Muscle layer of duodenum (tissue), 2 donors: ENCODE results near the gene CARS1.

ENCODE experiments used
- H3K27ac ChIP-seq: one replicate; pipeline ENCODE4 v1.7.0; 2013; ENCODE audit warnings: mild to moderate bottlenecking, low read length
- H3K27me3 ChIP-seq: one replicate; pipeline ENCODE4 v1.7.0; 2013; ENCODE audit warnings: low read depth, mild to moderate bottlenecking, control low read depth, low read length
- H3K36me3 ChIP-seq, 2 donors: one replicate each; pipeline ENCODE4 v1.7.0; 2013; ENCODE audit warnings: low read length in 2 of 2, control low read depth in 1 of 2, mild to moderate bottlenecking in 1 of 2; ENCODE audit not compliant: insufficient read depth in 2 of 2, control insufficient read depth in 1 of 2
- H3K4me1 ChIP-seq, 2 donors: one replicate each; pipeline ENCODE4 v1.7.0; 2013; ENCODE audit warnings: low read length in 2 of 2, mild to moderate bottlenecking in 2 of 2, control low read depth in 1 of 2, moderate library complexity in 1 of 2; ENCODE audit not compliant: insufficient read depth in 2 of 2, control insufficient read depth in 1 of 2
- H3K4me3 ChIP-seq, 2 donors: one replicate each; pipeline ENCODE4 v1.7.0; 2013; ENCODE audit warnings: low read length in 2 of 2, low read depth in 1 of 2, mild to moderate bottlenecking in 1 of 2
- H3K9me3 ChIP-seq, 2 donors: one replicate each; pipeline ENCODE4 v1.7.0; 2013; ENCODE audit warnings: low read length in 2 of 2, control low read depth in 1 of 2, mild to moderate bottlenecking in 1 of 2; ENCODE audit not compliant: control insufficient read depth in 1 of 2
- donor health status: healthy.

CARS1 gene

DNA sequence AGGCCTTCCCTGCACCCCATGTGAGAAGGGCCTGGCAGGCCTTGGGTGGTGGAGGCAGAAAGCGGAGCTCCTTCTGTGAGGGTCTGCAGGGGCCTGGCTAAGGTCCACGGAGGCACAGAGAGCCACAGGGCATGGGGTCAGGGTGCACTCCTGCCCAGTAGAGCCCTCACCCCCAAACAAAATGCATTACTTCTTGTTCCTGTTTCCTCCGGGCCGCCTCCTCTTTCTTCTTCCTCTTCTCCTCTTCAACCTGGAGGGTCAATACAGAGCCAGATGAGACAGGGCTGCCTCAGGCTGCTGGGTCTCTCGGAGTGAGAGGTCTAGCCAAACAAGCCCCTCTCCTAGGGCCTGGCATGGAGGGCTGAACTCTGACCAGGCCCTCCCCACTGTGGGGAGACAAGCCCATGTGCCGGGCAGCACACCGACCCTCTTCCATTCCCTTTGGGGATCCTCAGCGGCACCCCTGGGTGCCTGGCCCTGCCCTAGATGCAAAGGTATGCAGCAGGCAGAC, 54.8 kb downstream of the CARS1 start:
- H3K9me3 ChIP-seq: no peaks in the 10 kb centered on the region
- H3K36me3 ChIP-seq: peaks cover 35 to 59% of the 10 kb centered on the region in 2 donors
- H3K4me1 ChIP-seq: peaks cover 5 to 26% of the 10 kb centered on the region in 2 donors
- H3K4me3 ChIP-seq: no peak overlapping the region
- no peak overlapping the region for H3K27ac ChIP-seq
- no peaks in the 10 kb centered on the region for H3K27me3 ChIP-seq

DNA sequence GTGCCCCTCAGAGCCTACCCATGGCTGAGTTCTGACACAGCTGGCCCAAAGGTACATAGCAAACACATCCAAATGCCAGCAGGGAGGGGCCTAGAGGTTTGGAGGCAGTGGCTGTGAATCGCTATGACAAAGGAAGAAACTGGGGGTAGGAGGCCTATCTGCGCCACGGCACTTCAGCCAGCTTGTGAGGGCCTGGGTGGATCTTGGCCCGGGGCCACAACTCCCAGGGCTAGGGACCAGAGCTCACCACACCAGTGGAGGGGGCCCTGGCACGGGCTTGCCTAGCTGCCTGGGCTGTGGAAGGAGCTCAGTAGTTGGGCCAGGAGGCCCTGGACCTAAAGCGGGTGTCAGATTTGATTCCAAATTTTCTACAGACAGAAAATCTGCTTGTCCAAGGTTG, 55.7 kb downstream of the CARS1 start:
- Histone ChIP-seq H3K27me3 (no peaks in the 10 kb centered on the region), H3K36me3 (peaks cover 35 to 58% of the 10 kb centered on the region in 2 donors), H3K4me1 (peaks cover 5 to 26% of the 10 kb centered on the region in 2 donors), H3K27ac (no peak overlapping the region), H3K9me3 (no peaks in the 10 kb centered on the region), H3K4me3 (no peak overlapping the region)

GRCh38 chr11:3000032-3000961, 56.9 kb downstream of the CARS1 start:
- Histone ChIP-seq H3K9me3 (no peaks in the 10 kb centered on the region), H3K4me3 (no peak overlapping the region), H3K4me1 (peaks cover 5 to 26% of the 10 kb centered on the region in 2 donors), H3K27ac (peak overlapping the region; percentile 48), H3K27me3 (no peaks in the 10 kb centered on the region), H3K36me3 (peaks cover 35 to 47% of the 10 kb centered on the region in 2 donors)

GRCh38 chr11:2999464-2999998, 57.7 kb downstream of the CARS1 start:
- H3K9me3 ChIP-seq: no peaks in the 10 kb centered on the region
- no peak overlapping the region for H3K27ac ChIP-seq
- H3K36me3 ChIP-seq: peaks cover 32 to 45% of the 10 kb centered on the region in 2 donors
- H3K27me3 ChIP-seq: no peaks in the 10 kb centered on the region
- peaks cover 5 to 26% of the 10 kb centered on the region in 2 donors for H3K4me1 ChIP-seq
- H3K4me3 ChIP-seq: no peak overlapping the region

- Histone ChIP-seq H3K4me1 (peaks cover 5 to 26% of the 10 kb centered on the region in 2 donors), H3K9me3 (no peaks in the 10 kb centered on the region), H3K27ac (no peak overlapping the region), H3K4me3 (no peak overlapping the region), H3K27me3 (no peaks in the 10 kb centered on the region), H3K36me3 (peaks cover 21 to 32% of the 10 kb centered on the region in 2 donors)
These were observed 59.0 kb downstream of the CARS1 start for GRCh38 chr11:2998073-2998850.

GRCh38 chr11:2997406-2997805, 59.8 kb downstream of the CARS1 start:
- H3K27ac ChIP-seq: no peak overlapping the region
- H3K27me3 ChIP-seq: no peaks in the 10 kb centered on the region
- H3K4me3 ChIP-seq: no peak overlapping the region
- H3K36me3 ChIP-seq: peaks cover 15 to 24% of the 10 kb centered on the region in 2 donors
- no peaks in the 10 kb centered on the region for H3K9me3 ChIP-seq
- H3K4me1 ChIP-seq: peaks cover 5 to 31% of the 10 kb centered on the region in 2 donors

DNA sequence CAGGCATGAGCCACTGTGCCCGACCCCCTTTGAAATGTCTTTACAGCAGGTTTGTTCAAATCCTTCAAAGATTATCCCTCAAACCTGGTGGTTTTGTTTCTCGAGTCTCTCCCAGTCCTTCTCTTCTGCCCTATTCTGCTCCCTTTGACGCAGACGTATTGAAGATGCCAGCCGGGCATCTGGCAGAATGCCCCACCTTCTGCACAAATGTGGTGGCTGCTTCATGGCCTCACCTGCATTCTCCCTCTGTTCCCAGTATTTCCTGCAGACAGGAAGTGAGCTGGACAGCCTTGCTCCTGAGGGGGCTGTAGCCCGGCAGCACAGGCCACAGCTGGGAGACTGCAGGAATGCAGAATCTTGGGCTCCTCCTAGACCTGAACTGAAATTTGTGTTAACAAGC, 60.2 kb downstream of the CARS1 start:
- Histone ChIP-seq H3K4me1 (peaks cover 5 to 27% of the 10 kb centered on the region in 2 donors), H3K27me3 (no peaks in the 10 kb centered on the region), H3K4me3 (no peak overlapping the region), H3K36me3 (peaks cover 12 to 19% of the 10 kb centered on the region in 2 donors), H3K27ac (no peak overlapping the region), H3K9me3 (no peaks in the 10 kb centered on the region)

- Histone ChIP-seq H3K9me3 (no peaks in the 10 kb centered on the region), H3K27ac (no peak overlapping the region), H3K36me3 (peaks cover 3 to 11% of the 10 kb centered on the region in 2 donors)
These were observed 61.2 kb downstream of the CARS1 start for GRCh38 chr11:2995893-2996554.

GRCh38 chr11:2995031-2995561, 62.1 kb downstream of the CARS1 start:
- Histone ChIP-seq H3K4me1 (peaks cover 4 to 20% of the 10 kb centered on the region in 2 donors), H3K27me3 (no peaks in the 10 kb centered on the region)

More at GRCh38 chr11:2995893-2996554, 61.2 kb downstream of the CARS1 start:
- H3K4me3 ChIP-seq: no peak overlapping the region
- H3K4me1 ChIP-seq: peaks cover 5 to 19% of the 10 kb centered on the region in 2 donors
- no peaks in the 10 kb centered on the region for H3K27me3 ChIP-seq

GRCh38 chr11:2994336-2994730, 62.9 kb downstream of the CARS1 start:
- Histone ChIP-seq H3K27ac (no peak overlapping the region), H3K36me3 (peaks cover 0 to 6% of the 10 kb centered on the region in 2 donors), H3K27me3 (no peaks in the 10 kb centered on the region), H3K4me3 (no peak overlapping the region), H3K4me1 (peaks cover 9 to 25% of the 10 kb centered on the region in 2 donors), H3K9me3 (no peaks in the 10 kb centered on the region)

More at GRCh38 chr11:2995031-2995561, 62.1 kb downstream of the CARS1 start:
- Histone ChIP-seq H3K9me3 (no peaks in the 10 kb centered on the region), H3K4me3 (no peak overlapping the region), H3K36me3 (peaks cover 2 to 8% of the 10 kb centered on the region in 2 donors), H3K27ac (no peak overlapping the region)
